ENCODE results near the gene CMC2. TPM values are rescaled to one million over a fixed set of nuclear protein-coding genes. Genes with fewer than 3 reads are reported as not detected.

CMC2 gene
- total and polyA plus RNA-seq, 2 of the 13 experiments (the other 11 are each of a cell fraction or from before 2014, with no cell fraction given), result 116 to 129 TPM

GRCh38 chr16:81036751-81037350, 30.2 kb upstream of the CMC2 start:
- Histone ChIP-seq H3K4me1 (ENCODE audit: insufficient read depth, low read length) (peaks cover 22% of the 10 kb centered on the region), H3K27ac (ENCODE audit: extremely low read length, insufficient read depth, low read length) (peak overlapping the region; percentile 60), H3K9ac (ENCODE audit: insufficient read depth, low read depth, low read length) (peak overlapping the region; percentile 87), H3K36me3 (replicated peaks in 1 of 2; ENCODE audit: control insufficient read depth in 1 of 2, insufficient read depth in 2 of 2, low read length in 2 of 2) (peaks cover 6 to 18% of the 10 kb centered on the region in 2 experiments; a peak in 4 of 5 replicates), H3K27me3 (ENCODE audit: control insufficient read depth in 1 of 2, insufficient read depth in 2 of 2, low read length in 2 of 2) (no peaks in the 10 kb centered on the region; a peak in 1 of 5 replicates), H2AFZ (ENCODE audit: low read length) (no peak overlapping the region), H4K20me1 (ENCODE audit: insufficient read depth, low read length) (peaks cover 2% of the 10 kb centered on the region; the same call in 1 of the 2 replicates), H3K9me3 (ENCODE audit: low read length) (no peaks in the 10 kb centered on the region; the same call in 1 of the 2 replicates), H3K4me2 (ENCODE audit: low read depth, low read length) (peak overlapping the region; percentile 85), H3K79me2 (ENCODE audit: insufficient read depth, low read length) (peaks cover 35% of the 10 kb centered on the region), H3K4me3 (replicated peaks in 1 of 3; ENCODE audit: insufficient read depth in 1 of 3, low read depth in 2 of 3, low read length in 3 of 3) (peak overlapping the region; percentile 87 to 93 (median 87))
- ATAC-seq (no peak; the same call in 2 of the 3 replicates), DNase-seq (ENCODE audit: low spot score) (peak; percentile 6), FAIRE-seq (peak; percentile 28)
- CTCF ChIA-PET (ENCODE audit: low intra/inter-chr PET ratio, low total read pairs), result interaction anchor here (1.7 to 3.7 kb wide), 2 partner anchors 31 to 39 kb away, joined by 7 to 26 read pairs; partner anchors contain the start of genes C16orf46, CENPN and CMC2
- intact Hi-C loops (cut with micrococcal nuclease; ENCODE audit: unreplicated experiment), result loop anchor here (5.0 to 10.0 kb wide), 3 partner anchors 60 to 700 kb away; partner anchors contain the start of gene GCSH
- POLR2A ChIA-PET, result interaction anchor here (0.7 to 2.2 kb wide), 3 partner anchors 9 to 45 kb away, joined by 3 to 21 read pairs (median 4); partner anchors contain the start of gene C16orf46
- 28% methylated on average over 10 of the region's 10 CpGs for WGBS (ENCODE audit: low lambda C conversion rate)
- TSS peak; percentile 57 for BruUV-seq (replicated peaks)
- in situ Hi-C loops (cut with HindIII; ENCODE audit: extremely low pct_ligation_motif_present, low pct_unique_long_range_greater_than_20kb), result loop anchor here (25.0 kb wide), 1 partner anchor 700 kb away; no protein-coding TSS in a partner anchor
- TF ChIP-seq ZNF501 (CRISPR knock-in tag; IDR thresholded peaks at IDR 0.05), result peak; percentile 58; the same call in 1 of the 2 replicates
- 0 out of 2 replicates have a peak, but pooled peaks have one; percentile 13 for TF ChIP-seq HNF1B (CRISPR knock-in tag; IDR thresholded peaks at IDR 0.05)
- no peak for TF ChIP-seq MTERF4 (CRISPR knock-in tag; IDR thresholded peaks at IDR 0.05)
- no peak for TF ChIP-seq AKNA (CRISPR knock-in tag; IDR thresholded peaks at IDR 0.05; ENCODE audit: borderline replicate concordance)
- TF ChIP-seq MED8 (CRISPR knock-in tag; IDR thresholded peaks at IDR 0.05; ENCODE audit: insufficient replicate concordance), result no peak
- 0 out of 2 replicates have a peak, but pooled peaks have one; percentile 15 for TF ChIP-seq ARNT2 (CRISPR knock-in tag; IDR thresholded peaks at IDR 0.05; ENCODE audit: low read depth)
- no peak for TF ChIP-seq KLF6 (CRISPR knock-in tag; IDR thresholded peaks at IDR 0.05)
- no peak for TF ChIP-seq CREB3 (CRISPR knock-in tag; IDR thresholded peaks at IDR 0.05)
- TF ChIP-seq ZC3H13 (CRISPR knock-in tag; IDR thresholded peaks at IDR 0.05), result 0 out of 2 replicates have a peak, but pooled peaks have one; percentile 27
- no peak for TF ChIP-seq FOXO1 (CRISPR knock-in tag; IDR thresholded peaks at IDR 0.05)
- no peak for TF ChIP-seq GATA4 (IDR thresholded peaks at IDR 0.05; ENCODE audit: borderline replicate concordance, low read depth)
- TF ChIP-seq SIN3A (IDR thresholded peaks at IDR 0.05; ENCODE audit: borderline replicate concordance, low read depth, low read length), result peak; percentile 60; the same call in 1 of the 2 replicates
- TF ChIP-seq ZNF674 (CRISPR knock-in tag; IDR thresholded peaks at IDR 0.05; ENCODE audit: low read depth), result 0 out of 2 replicates have a peak, but pooled peaks have one; percentile 12
- TF ChIP-seq DNMT1 (CRISPR knock-in tag; IDR thresholded peaks at IDR 0.05), result no peak
